Activated T-helper 2 cell treated with anti-CD3 and anti-CD28 coated beads, Interferon-gamma antibody, Interleukin-2, Interleukin-4, amounts not matched to agents 10 μg/mL and 5 μg/mL and 100 μg/mL, durations not matched to agents 14 hours and 24 hours and 36 hours (primary cell): ENCODE measurements around the gene BCAR3. TPM values are rescaled to one million over a fixed set of nuclear protein-coding genes. Genes with fewer than 3 reads are reported as not detected.
"Not testable (repeated sequence)": the region's sequence is repeated elsewhere in the genome, so short reads cannot be mapped to it uniquely, and the experiment has no call there.

Source experiments
- DNase-seq: peaks from one replicate; pipeline ENCODE4 v3.0.0; 2021; ENCODE audit warnings: low spot score
- H3K27ac Mint-ChIP-seq: one replicate; pipeline ENCODE4 v1.8.0; 2021; ENCODE audit warnings: mixed read lengths
- H3K27me3 Mint-ChIP-seq: one replicate; pipeline ENCODE4 v1.8.0; 2021; ENCODE audit warnings: low read depth, mixed read lengths
- H3K36me3 Mint-ChIP-seq: one replicate; pipeline ENCODE4 v1.8.0; 2021; ENCODE audit warnings: low read depth, mixed read lengths
- H3K4me1 Mint-ChIP-seq: one replicate; pipeline ENCODE4 v1.8.0; 2021; ENCODE audit warnings: low read depth, mixed read lengths
- H3K4me3 Mint-ChIP-seq: one replicate; pipeline ENCODE4 v1.8.0; 2021; ENCODE audit warnings: low read depth, mild to moderate bottlenecking, moderate library complexity, mixed read lengths
- H3K9me3 Mint-ChIP-seq: one replicate; pipeline ENCODE4 v1.8.0; 2021; ENCODE audit warnings: mixed read lengths
- intact Hi-C: fragments of 100-400 bp; cut with micrococcal nuclease; formaldehyde crosslinking; loops from one replicate; pipeline ENCODE4 v1.15.1; 2023
- total RNA-seq: library from RNA; stranded (reverse); gene quantifications from 2 replicates; pipeline ENCODE4 v1.2.3, GENCODE V29; 2022

The BCAR3 gene
- total RNA-seq, 1 donor from 2014 or later: 9.4 TPM

- no peaks in the 10 kb centered on the region for H3K27me3 Mint-ChIP-seq
- H3K4me1 Mint-ChIP-seq: no peaks in the 10 kb centered on the region
- intact Hi-C loops: no loop called here
- no peak for DNase-seq
- H3K4me3 Mint-ChIP-seq: no peak overlapping the region
- peaks cover 11% of the 10 kb centered on the region for H3K36me3 Mint-ChIP-seq
- no peaks in the 10 kb centered on the region for H3K9me3 Mint-ChIP-seq
- no peak overlapping the region for H3K27ac Mint-ChIP-seq
Measured at GRCh38 chr1:93574511-93574910, 107.1 kb downstream of the BCAR3 start.

- Mint-ChIP-seq H3K4me1 (no peaks in the 10 kb centered on the region), H3K27me3 (no peaks in the 10 kb centered on the region), H3K4me3 (no peak overlapping the region), H3K9me3 (no peaks in the 10 kb centered on the region), H3K36me3 (peaks cover 11% of the 10 kb centered on the region), H3K27ac (no peak overlapping the region)
- intact Hi-C loops: no loop called here
- no peak for DNase-seq
Measured at GRCh38 chr1:93573940-93574469, 107.6 kb downstream of the BCAR3 start.

GRCh38 chr1:93571623-93572310 is 109.9 kb downstream of the BCAR3 start:
- no peaks in the 10 kb centered on the region for H3K9me3 Mint-ChIP-seq
- H3K4me3 Mint-ChIP-seq: no peak overlapping the region
- H3K4me1 Mint-ChIP-seq: no peaks in the 10 kb centered on the region
- intact Hi-C loops: no loop called here
- H3K36me3 Mint-ChIP-seq: peaks cover 21% of the 10 kb centered on the region
- DNase-seq: no peak
- no peak overlapping the region for H3K27ac Mint-ChIP-seq
- H3K27me3 Mint-ChIP-seq: no peaks in the 10 kb centered on the region

- H3K27me3 Mint-ChIP-seq: no peaks in the 10 kb centered on the region
- intact Hi-C loops: no loop called here
Measured at GRCh38 chr1:93569489-93569888, 112.1 kb downstream of the BCAR3 start.

GRCh38 chr1:93567255-93567918 is 114.2 kb downstream of the BCAR3 start:
- no peak for DNase-seq
- no peak overlapping the region for H3K27ac Mint-ChIP-seq
- no peaks in the 10 kb centered on the region for H3K9me3 Mint-ChIP-seq
- peaks cover 33% of the 10 kb centered on the region for H3K36me3 Mint-ChIP-seq
- intact Hi-C loops: no loop called here
- no peaks in the 10 kb centered on the region for H3K4me1 Mint-ChIP-seq
- no peak overlapping the region for H3K4me3 Mint-ChIP-seq
- H3K27me3 Mint-ChIP-seq: no peaks in the 10 kb centered on the region

More at GRCh38 chr1:93569489-93569888, 112.1 kb downstream of the BCAR3 start:
- Mint-ChIP-seq H3K27ac (no peak overlapping the region), H3K36me3 (peaks cover 29% of the 10 kb centered on the region), H3K9me3 (no peaks in the 10 kb centered on the region), H3K4me1 (no peaks in the 10 kb centered on the region), H3K4me3 (no peak overlapping the region)
- DNase-seq: no peak

GRCh38 chr1:93566227-93566626 is 115.4 kb downstream of the BCAR3 start:
- H3K27me3 Mint-ChIP-seq: no peaks in the 10 kb centered on the region
- H3K36me3 Mint-ChIP-seq: peaks cover 39% of the 10 kb centered on the region
- H3K9me3 Mint-ChIP-seq: no peaks in the 10 kb centered on the region
- no peak overlapping the region for H3K4me3 Mint-ChIP-seq
- intact Hi-C loops: no loop called here
- H3K4me1 Mint-ChIP-seq: no peaks in the 10 kb centered on the region
- DNase-seq: no peak
- H3K27ac Mint-ChIP-seq: peak overlapping the region; percentile 8

GRCh38 chr1:93565496-93566206 is 116.0 kb downstream of the BCAR3 start:
- Mint-ChIP-seq H3K4me1 (no peaks in the 10 kb centered on the region), H3K36me3 (peaks cover 42% of the 10 kb centered on the region), H3K27me3 (no peaks in the 10 kb centered on the region), H3K4me3 (no peak overlapping the region), H3K9me3 (no peaks in the 10 kb centered on the region), H3K27ac (peak overlapping the region; percentile 8)
- intact Hi-C loops: no loop called here
- no peak for DNase-seq

- no peak for DNase-seq
- Mint-ChIP-seq H3K9me3 (peaks cover 5% of the 10 kb centered on the region), H3K4me3 (no peak overlapping the region), H3K4me1 (peaks cover 22% of the 10 kb centered on the region), H3K27ac (no peak overlapping the region), H3K36me3 (peaks cover 43% of the 10 kb centered on the region), H3K27me3 (no peaks in the 10 kb centered on the region)
- intact Hi-C loops: loop anchor here (5.0 kb wide), 1 partner anchor 48 kb away; no protein-coding TSS in a partner anchor
Measured at GRCh38 chr1:93559695-93560094, 121.9 kb downstream of the BCAR3 start.

- peaks cover 27% of the 10 kb centered on the region for H3K4me1 Mint-ChIP-seq
- H3K4me3 Mint-ChIP-seq: no peak overlapping the region
- no peak for DNase-seq
- intact Hi-C loops: no loop called here
- H3K36me3 Mint-ChIP-seq: peaks cover 39% of the 10 kb centered on the region
- no peak overlapping the region for H3K27ac Mint-ChIP-seq
- H3K27me3 Mint-ChIP-seq: no peaks in the 10 kb centered on the region
- peaks cover 5% of the 10 kb centered on the region for H3K9me3 Mint-ChIP-seq
Measured at GRCh38 chr1:93559045-93559444, 122.6 kb downstream of the BCAR3 start.

GRCh38 chr1:93556291-93556690 is 125.3 kb downstream of the BCAR3 start:
- H3K4me3 Mint-ChIP-seq: no peak overlapping the region
- H3K27me3 Mint-ChIP-seq: peaks cover 11% of the 10 kb centered on the region
- peaks cover 44% of the 10 kb centered on the region for H3K4me1 Mint-ChIP-seq
- peaks cover 5% of the 10 kb centered on the region for H3K9me3 Mint-ChIP-seq
- intact Hi-C loops: no loop called here
- peaks cover 28% of the 10 kb centered on the region for H3K36me3 Mint-ChIP-seq
- H3K27ac Mint-ChIP-seq: no peak overlapping the region
- no peak for DNase-seq

- DNase-seq: no peak
- Mint-ChIP-seq H3K4me3 (peak overlapping the region; percentile 35), H3K9me3 (peaks cover 5% of the 10 kb centered on the region), H3K27me3 (peaks cover 16% of the 10 kb centered on the region), H3K36me3 (peaks cover 19% of the 10 kb centered on the region), H3K4me1 (peaks cover 46% of the 10 kb centered on the region), H3K27ac (no peak overlapping the region)
- intact Hi-C loops: no loop called here
Measured at GRCh38 chr1:93554883-93555872, 126.5 kb downstream of the BCAR3 start.

- H3K27ac Mint-ChIP-seq, intact Hi-C loops, DNase-seq, H3K9me3 Mint-ChIP-seq, H3K4me3 Mint-ChIP-seq: not testable (repeated sequence)
- peaks cover 10% of the 10 kb centered on the region for H3K36me3 Mint-ChIP-seq
- H3K27me3 Mint-ChIP-seq: peaks cover 16% of the 10 kb centered on the region
- H3K4me1 Mint-ChIP-seq: peaks cover 46% of the 10 kb centered on the region
Measured at GRCh38 chr1:93553886-93554490, 127.6 kb downstream of the BCAR3 start.
